GM12878 (cell line): ENCODE results near the gene TRERF1. TPM values are rescaled to one million over a fixed set of nuclear protein-coding genes. Genes with fewer than 3 reads are reported as not detected.
A peak's percentile ranks its signal among the peaks of the same experiment; 100 is the strongest.

Experiments used
- ATAC-seq: fragments of 200-7000 bp; cut with Tn5 transposase; 3 replicates; pipeline ENCODE4 v1.9.1; 2020; ENCODE audit warnings: mild to moderate bottlenecking, moderate library complexity
- BruUV-seq: library from RNA; stranded (reverse); fragments of 400-500 nt; replicated peaks from 2 replicates; lab custom pipeline; 2021; lab: Mats Ljungman, UMichigan
- CTCF ChIA-PET: fragments of 300-600 bp; sonication (Branson Sonifier 250); formaldehyde crosslinking; extraction: SDS; loops from one replicate; lab custom pipeline; 2021; ENCODE audit warnings: inconsistent platforms; lab: Yijun Ruan, JAX
- POLR2A ChIA-PET: fragments of 350-600 bp; formaldehyde crosslinking; extraction: SDS; loops from one replicate; lab custom pipeline; 2021; ENCODE audit warnings: inconsistent platforms; lab: Charles Lee
- RAD21 ChIA-PET: fragments of 300-600 bp; sonication (Branson Sonifier 250); formaldehyde crosslinking; loops from one replicate; lab custom pipeline; 2023; ENCODE audit warnings: antibody characterized with exemption; ENCODE audit not compliant: unreplicated experiment; lab: Charles Lee
- SMC1A ChIA-PET: fragments of 300-600 bp; sonication (Branson Sonifier 250); formaldehyde crosslinking; loops from one replicate; lab custom pipeline; 2023; ENCODE audit not compliant: unreplicated experiment, uncharacterized antibody; lab: Charles Lee
- DNase-seq: peaks from one replicate; pipeline ENCODE4 v3.0.0-alpha.2; 2011; ENCODE audit warnings: low read depth, low spot score
- FAIRE-seq: peaks from 3 replicates; lab custom pipeline; 2011; peaks lifted over from hg19 to GRCh38; lab: Jason Lieb, UNC
- H2AFZ ChIP-seq: 2 replicates; pipeline ENCODE4 v1.6.0; 2011; ENCODE audit warnings: low read depth, low read length, control low read depth; ENCODE audit not compliant: control insufficient read depth
- H3K27ac ChIP-seq: 2 replicates; pipeline ENCODE4 v1.5.1; 2011; ENCODE audit warnings: control low read depth; ENCODE audit not compliant: control insufficient read depth, insufficient read depth
- H3K27me3 ChIP-seq, 2 experiments: replicated peaks in 1 of 2; 2 replicates each; pipeline versions ENCODE4 v1.6.0 to v1.6.1; 2011; ENCODE audit warnings: low read length in 1 of 2; ENCODE audit not compliant: control insufficient read depth in 2 of 2, insufficient read depth in 2 of 2
- H3K36me3 ChIP-seq, 2 experiments: 2 replicates each; pipeline ENCODE4 v1.5.1; 2011; ENCODE audit warnings: low read length in 1 of 2; ENCODE audit not compliant: control insufficient read depth in 2 of 2, insufficient read depth in 2 of 2
- H3K4me1 ChIP-seq: 2 replicates; pipeline ENCODE4 v1.6.1; 2011; ENCODE audit warnings: mild to moderate bottlenecking, low read length, moderate library complexity, mixed read lengths; ENCODE audit not compliant: control insufficient read depth, insufficient read depth
- H3K4me2 ChIP-seq: 2 replicates; pipeline ENCODE4 v1.6.0; 2011; ENCODE audit warnings: control low read depth; ENCODE audit not compliant: control insufficient read depth, insufficient read depth
- H3K4me3 ChIP-seq: fragments of 200-600 bp; sonication (generic); 2 replicates; pipeline ENCODE4 v1.5.1; 2016
- H3K79me2 ChIP-seq: 2 replicates; pipeline ENCODE4 v1.6.0; 2011; ENCODE audit warnings: low read length; ENCODE audit not compliant: control insufficient read depth, insufficient read depth
- H3K9ac ChIP-seq: 2 replicates; pipeline ENCODE4 v1.8.0; 2011; ENCODE audit warnings: low read length, control low read depth, mixed read lengths; ENCODE audit not compliant: control insufficient read depth, insufficient read depth
- H3K9me3 ChIP-seq: replicated peaks from 3 replicates; pipeline ENCODE4 v1.5.1; 2011; ENCODE audit warnings: mild to moderate bottlenecking, low read length; ENCODE audit not compliant: control insufficient read depth, insufficient read depth
- H4K20me1 ChIP-seq: 2 replicates; pipeline ENCODE4 v1.6.0; 2011; ENCODE audit not compliant: control insufficient read depth, insufficient read depth
- BCL11A ChIP-seq: IDR thresholded peaks from 2 replicates; pipeline ENCODE4 v1.6.1; 2011; ENCODE audit warnings: low read depth, low read length
- CBX5 ChIP-seq: sonication (generic); IDR thresholded peaks from 2 replicates; pipeline ENCODE4 v1.6.1; 2016; ENCODE audit warnings: low read depth, moderate library complexity, mild to moderate bottlenecking, inconsistent platforms
- CREB1 ChIP-seq: IDR thresholded peaks from 2 replicates; pipeline ENCODE4 v1.6.1; 2012; ENCODE audit warnings: low read depth, mild to moderate bottlenecking, inconsistent platforms
- ELK1 ChIP-seq: IDR thresholded peaks from 2 replicates; pipeline ENCODE4 v1.6.1; 2012; ENCODE audit warnings: low read depth, low read length, improper control_type of control experiment
- EZH2 ChIP-seq: IDR thresholded peaks from 2 replicates; pipeline ENCODE4 v1.6.1; 2012; ENCODE audit warnings: low read depth, mild to moderate bottlenecking, control low read depth, inconsistent platforms, low read length, borderline replicate concordance; ENCODE audit not compliant: control insufficient read depth
- IKZF1 ChIP-seq: fragments of 450-650 bp; conservative IDR thresholded peaks from 2 replicates; pipeline ENCODE4 v1.6.1; 2017; ENCODE audit warnings: antibody characterized with exemption, mild to moderate bottlenecking
- IRF4 ChIP-seq: IDR thresholded peaks from 2 replicates; pipeline ENCODE4 v1.6.1; 2011; ENCODE audit warnings: low read depth, low read length
- MXI1 ChIP-seq: fragments of 150-350 bp; IDR thresholded peaks from 2 replicates; pipeline ENCODE4 v1.6.1; 2011; ENCODE audit warnings: low read depth, mild to moderate bottlenecking, inconsistent platforms, low read length, improper control_type of control experiment
- NFIC ChIP-seq: IDR thresholded peaks from 2 replicates; pipeline ENCODE4 v1.6.1; 2012; ENCODE audit warnings: low read depth, mild to moderate bottlenecking, inconsistent platforms, low read length, moderate library complexity
- NFXL1 ChIP-seq: fragments of 450-650 bp; IDR thresholded peaks from 2 replicates; pipeline ENCODE4 v1.6.1; 2017; ENCODE audit warnings: antibody characterized with exemption, mild to moderate bottlenecking, borderline replicate concordance
- PBX3 ChIP-seq: IDR thresholded peaks from 2 replicates; pipeline ENCODE4 v1.6.1; 2011; ENCODE audit warnings: mild to moderate bottlenecking, low read depth, low read length, moderate library complexity; ENCODE audit not compliant: insufficient replicate concordance
- POLR2AphosphoS5 ChIP-seq: IDR thresholded peaks from 2 replicates; pipeline ENCODE4 v1.6.1; 2011; ENCODE audit warnings: mild to moderate bottlenecking, low read length, inconsistent platforms
- RAD21 ChIP-seq: IDR thresholded peaks from 2 replicates; pipeline ENCODE4 v1.6.1; 2011; ENCODE audit warnings: mild to moderate bottlenecking, low read depth, low read length, moderate library complexity; ENCODE audit not compliant: insufficient read depth
- RCOR1 ChIP-seq: conservative IDR thresholded peaks from 2 replicates; pipeline ENCODE4 v1.6.1; 2012; ENCODE audit warnings: low read depth, low read length, improper control_type of control experiment
- SP1 ChIP-seq: IDR thresholded peaks from one replicate; pipeline ENCODE4 v1.6.1; 2011; ENCODE audit warnings: low read depth, low read length
- TCF3 ChIP-seq: IDR thresholded peaks from 2 replicates; pipeline ENCODE4 v1.6.1; 2012; ENCODE audit warnings: low read depth, mild to moderate bottlenecking, low read length, borderline replicate concordance; ENCODE audit not compliant: insufficient read depth
- WRNIP1 ChIP-seq: IDR thresholded peaks from 2 replicates; pipeline ENCODE4 v1.6.1; 2011; ENCODE audit warnings: low read depth, low read length, improper control_type of control experiment, borderline replicate concordance
- ZBTB40 ChIP-seq: fragments of 450-650 bp; IDR thresholded peaks from 2 replicates; pipeline ENCODE4 v1.6.1; 2016; ENCODE audit warnings: mild to moderate bottlenecking, moderate library complexity, borderline replicate concordance
- WGBS: methylation state at CpG from one replicate; pipeline ENCODE4 v1.1.6; 2016; ENCODE audit warnings: low lambda C conversion rate; ENCODE audit not compliant: insufficient replicate concordance, insufficient coverage; ENCODE audit errors: missing lambda C conversion rate; 5-methylcytosine and 5-hydroxymethylcytosine counted together
- in situ Hi-C: fragments of 300-500 bp; cut with MboI; formaldehyde crosslinking; loops from 9 replicates; pipeline ENCODE4 v1.14.3; 2018; ENCODE audit warnings: mixed read lengths
- intact Hi-C: fragments of 100-400 bp; cut with micrococcal nuclease; formaldehyde crosslinking; loops from one replicate; pipeline ENCODE4 v1.14.2; 2022; ENCODE audit not compliant: unreplicated experiment
- polyA plus RNA-seq, 11 experiments: library from polyadenylated mRNA; depleted of rRNA in 4 of 11; unstranded in 6 of 11; stranded (reverse) in 5 of 11; fragments of >200 nt; fragmentation: Nextera tagmentation in 4 of 11; fragmentation: Illumina TruSeq in 1 of 11; extraction: Ambion mirVana in 4 of 11; extraction: Trizol in 1 of 11; gene quantifications; 1 replicate in 1 of 11; 2 replicates in 10 of 11; pipeline versions ENCODE4 v1.2.1 to v1.2.3, GENCODE V29; 2011 to 2016; ENCODE audit warnings: inconsistent platforms in 2 of 11, missing spikeins in 2 of 11, low read depth in 1 of 11
- total RNA-seq, 4 experiments: library from RNA; depleted of rRNA in 3 of 4; stranded (reverse); fragments of >200 nt in 3 of 4; fragmentation: Illumina TruSeq in 1 of 4; extraction: Trizol in 1 of 4; gene quantifications; 2 replicates each; pipeline versions ENCODE4 v1.2.1 to v1.2.3, GENCODE V29; 2013 to 2021

The TRERF1 gene
- total and polyA plus RNA-seq, 10 of the 15 experiments (the other 5 are each of a cell fraction or from before 2014, with no cell fraction given) = 2.2 to 19.4 (median 7.2) TPM

DNA sequence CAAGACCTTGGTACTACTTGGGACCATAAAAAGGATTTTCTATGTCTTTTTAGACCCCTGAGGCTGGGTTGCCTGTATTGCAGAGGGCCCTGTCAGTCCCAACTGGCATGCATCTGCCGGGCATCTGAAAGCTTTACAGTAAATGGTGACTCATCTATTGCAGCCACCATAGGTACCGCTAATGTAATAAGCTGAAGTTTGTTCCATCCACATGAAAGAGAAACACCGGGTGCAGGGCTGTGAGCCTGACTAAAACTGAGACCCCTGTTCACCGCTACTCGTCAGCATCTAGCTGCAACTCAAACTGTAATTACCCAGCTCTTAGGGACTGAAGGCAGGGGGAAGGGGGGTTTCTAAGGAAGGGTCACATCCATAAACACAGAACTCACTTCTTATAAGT lies 49.5 kb downstream of the TRERF1 start:
- ChIA-PET CTCF (interaction anchor here (0.7 to 2.8 kb wide), 9 partner anchors 12 to 145 kb away, joined by 3 to 20 read pairs (median 4); no protein-coding TSS in a partner anchor), POLR2A (interaction anchor here (1.1 to 1.7 kb wide), 4 partner anchors 12 to 93 kb away, joined by 4 to 8 read pairs (median 5); no protein-coding TSS in a partner anchor), SMC1A (interaction anchor here (0.7 to 3.3 kb wide), 16 partner anchors 12 to 129 kb away, joined by 3 to 24 read pairs (median 6); no protein-coding TSS in a partner anchor), RAD21 (interaction anchor here (0.6 to 1.8 kb wide), 13 partner anchors 10 to 145 kb away, joined by 3 to 15 read pairs (median 3); partner anchors contain the start of gene TRERF1)
- Histone ChIP-seq H3K27me3 (no peaks in the 10 kb centered on the region), H4K20me1 (peaks cover 6% of the 10 kb centered on the region), H3K9ac (no peak overlapping the region), H3K9me3 (no peaks in the 10 kb centered on the region), H3K36me3 (no peaks in the 10 kb centered on the region), H3K4me3 (no peak overlapping the region), H3K27ac (no peak overlapping the region), H3K79me2 (peaks cover 4% of the 10 kb centered on the region), H2AFZ (no peak overlapping the region), H3K4me1 (peaks cover 12% of the 10 kb centered on the region), H3K4me2 (peak overlapping the region; percentile 10; the same call in 1 of the 2 replicates)
- ATAC-seq (peak; percentile 99), DNase-seq (peak; percentile 74), FAIRE-seq (peak; percentile 91)
- intact Hi-C loops = loop anchor here (5.0 kb wide), 2 partner anchors 105 to 145 kb away; no protein-coding TSS in a partner anchor
- WGBS = under 1% methylated on average over 5 of the region's 5 CpGs
- no TSS peak for BruUV-seq
- in situ Hi-C loops = no loop called here
- peak; percentile 98 for TF ChIP-seq IRF4
- TF ChIP-seq NFXL1 = no peak
- peak; percentile 33 for TF ChIP-seq PBX3
- no peak for TF ChIP-seq POLR2AphosphoS5
- no peak for TF ChIP-seq ZBTB40
- peak; percentile 75; the same call in 1 of the 2 replicates for TF ChIP-seq CBX5
- peak; percentile 28; the same call in 1 of the 2 replicates for TF ChIP-seq RAD21
- TF ChIP-seq IKZF1 = peak; percentile 82
- TF ChIP-seq TCF3 = peak; percentile 97
- no peak for TF ChIP-seq EZH2
- TF ChIP-seq BCL11A = peak; percentile 99
- peak; percentile 70; the same call in 1 of the 2 replicates for TF ChIP-seq RCOR1
- peak; percentile 78 for TF ChIP-seq CREB1
- TF ChIP-seq NFIC = peak; percentile 96
- 0 out of 2 replicates have a peak, but pooled peaks have one; percentile 40 for TF ChIP-seq MXI1
- no peak for TF ChIP-seq WRNIP1
- TF ChIP-seq ELK1 = no peak
- TF ChIP-seq SP1 = peak; percentile 57
